Medulla oblongata (tissue), 1 donor: ENCODE data around the gene FAM98C.
"Not testable (repeated sequence)": the region's sequence is repeated elsewhere in the genome, so short reads cannot be mapped to it uniquely, and the experiment has no call there.

ENCODE experiments used
- DNase-seq: peaks from one replicate; pipeline ENCODE4 v3.0.0-alpha.2; 2015; ENCODE audit errors: extremely low spot score

Gene FAM98C

DNA sequence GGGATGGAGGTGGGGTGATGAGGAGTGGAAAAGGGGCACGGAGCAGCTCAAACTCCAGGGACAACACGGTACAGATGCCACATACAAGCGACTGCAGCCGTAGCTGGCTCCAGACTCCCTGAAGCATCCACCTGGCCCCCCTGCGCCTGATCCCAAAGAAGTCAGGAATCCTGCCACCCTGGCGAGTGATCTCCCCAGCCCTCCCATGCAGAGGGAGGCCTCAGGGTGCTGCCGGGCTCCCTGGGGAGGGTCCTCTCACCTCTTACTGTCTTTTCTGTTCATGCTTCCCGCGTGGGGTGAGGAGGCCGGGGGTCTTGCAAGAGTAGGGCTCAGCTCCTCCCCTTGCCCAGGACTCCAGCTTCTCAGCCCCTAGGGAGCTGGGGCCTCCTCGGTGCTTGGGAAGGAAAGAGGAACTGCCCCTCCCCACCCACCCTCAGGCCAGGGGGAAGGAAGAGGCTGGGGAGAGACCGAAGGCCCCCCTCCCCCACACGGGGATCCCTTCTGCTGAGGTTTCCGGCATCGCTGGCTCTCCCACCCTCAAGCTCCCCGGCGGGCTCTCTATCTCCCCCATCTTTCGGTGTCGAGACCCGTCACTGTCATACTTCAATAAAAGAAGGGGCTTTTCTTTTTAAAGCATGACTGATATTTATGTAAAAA, 23.0 kb downstream of the FAM98C start, which contains the start of gene RASGRP4:
RASGRP4 (minus strand) TSS at position 410 of the 657 bp plus-strand sequence; CDS start at position 282, 128 bp downstream.
- peak; percentile 45 for DNase-seq

DNA sequence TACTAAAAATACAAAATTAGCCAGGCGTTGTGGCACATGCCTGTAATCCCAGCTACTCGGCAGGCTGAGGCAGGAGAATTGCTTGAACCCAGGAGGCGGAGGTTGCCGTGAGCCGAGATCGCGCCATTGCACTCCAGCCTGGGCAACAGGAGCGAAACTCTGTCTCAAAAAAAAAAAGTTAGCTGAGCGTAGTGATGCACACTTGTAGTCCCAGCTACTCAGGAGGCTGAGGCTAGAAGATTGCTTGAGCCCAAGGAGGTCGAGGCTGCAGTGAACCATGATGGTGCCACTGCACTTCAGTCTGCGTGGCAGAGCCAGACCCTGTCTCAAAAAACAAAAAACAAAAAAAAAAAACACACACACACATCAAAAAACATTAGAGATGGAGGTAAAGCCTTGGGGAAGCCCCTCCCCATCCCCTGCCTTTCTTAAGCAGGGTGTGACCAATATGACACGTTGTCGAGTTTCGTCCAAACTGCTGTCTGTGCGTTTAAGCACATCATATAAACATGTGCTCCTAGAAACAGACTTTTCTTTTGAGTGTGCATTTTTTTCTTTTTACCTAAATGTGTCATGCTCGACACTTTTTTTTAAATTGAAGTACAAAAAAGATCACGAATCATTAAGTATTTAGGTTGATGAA, 24.3 kb downstream of the FAM98C start:
- DNase-seq, result not testable (repeated sequence)

DNA sequence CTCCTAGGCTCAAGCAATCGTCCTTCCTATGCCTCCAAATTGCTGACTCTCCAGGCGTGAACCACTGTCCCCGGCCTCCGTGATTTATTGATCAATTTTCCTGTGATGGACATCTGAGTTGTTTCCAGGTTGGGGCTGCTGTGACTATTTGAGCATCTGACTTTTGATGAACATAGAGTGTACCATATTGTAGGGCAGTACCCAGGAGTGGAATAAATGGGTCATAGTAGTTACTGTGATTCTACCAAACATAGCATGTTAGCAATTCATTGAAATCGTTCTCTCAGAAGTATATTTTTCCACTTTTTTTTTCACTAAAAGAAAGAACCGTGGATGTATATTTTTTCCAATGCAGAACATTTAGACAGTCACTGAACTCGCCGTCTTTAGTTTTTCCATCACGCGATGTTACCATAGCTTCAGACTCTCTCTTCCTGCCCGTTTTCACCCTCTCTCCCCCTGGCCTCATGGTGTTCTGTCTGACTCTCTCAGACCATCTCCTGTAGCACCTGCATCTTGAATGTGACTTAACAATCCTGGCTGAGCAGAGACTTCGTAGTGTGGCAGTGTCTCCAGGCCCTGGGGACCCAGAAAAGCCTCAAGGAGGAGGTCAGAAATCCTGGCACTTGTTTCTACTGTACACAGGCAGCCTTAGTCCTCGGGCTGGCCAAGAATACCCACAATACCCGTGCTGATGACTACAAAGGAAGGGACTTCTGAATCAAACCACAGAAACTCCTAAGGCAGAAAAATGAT, 26.3 kb downstream of the FAM98C start:
- DNase-seq, result no peak

DNA sequence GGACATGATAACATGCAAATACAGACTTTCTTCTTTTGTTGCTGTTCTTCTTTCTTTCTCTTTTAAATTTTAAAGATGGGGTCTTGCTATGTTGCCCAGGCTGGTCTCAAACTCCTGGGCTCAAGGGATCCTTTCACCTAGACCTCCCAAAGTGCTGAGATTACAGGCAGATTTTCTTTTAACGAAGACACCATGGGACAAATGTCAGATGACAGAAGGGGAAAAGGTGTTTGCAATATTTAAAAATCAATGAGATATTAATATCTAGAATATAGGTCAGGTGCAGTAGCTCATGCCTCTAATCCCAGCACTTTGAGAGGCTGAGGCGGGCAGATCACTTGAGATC, 26.9 kb downstream of the FAM98C start:
- no peak for DNase-seq

DNA sequence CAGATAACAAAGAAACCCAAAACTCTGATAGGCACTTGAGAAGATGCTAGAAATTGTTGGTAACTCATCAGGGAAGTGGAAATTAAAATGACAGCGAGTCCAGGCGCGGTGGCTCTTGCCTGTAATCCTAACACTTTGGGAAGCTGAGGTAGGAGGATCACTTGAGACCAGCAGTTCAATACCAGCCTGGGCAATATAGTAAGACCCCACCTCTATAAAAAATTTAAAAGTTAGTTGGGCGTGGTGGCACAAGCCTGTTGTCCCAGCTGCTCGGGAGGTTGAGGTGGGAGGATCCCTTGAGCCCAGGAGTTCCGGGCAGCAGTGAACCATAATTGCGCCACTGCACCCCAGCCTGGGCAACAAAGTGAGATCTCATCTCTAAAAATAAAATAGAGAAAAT, 28.0 kb downstream of the FAM98C start:
- no peak for DNase-seq

DNA sequence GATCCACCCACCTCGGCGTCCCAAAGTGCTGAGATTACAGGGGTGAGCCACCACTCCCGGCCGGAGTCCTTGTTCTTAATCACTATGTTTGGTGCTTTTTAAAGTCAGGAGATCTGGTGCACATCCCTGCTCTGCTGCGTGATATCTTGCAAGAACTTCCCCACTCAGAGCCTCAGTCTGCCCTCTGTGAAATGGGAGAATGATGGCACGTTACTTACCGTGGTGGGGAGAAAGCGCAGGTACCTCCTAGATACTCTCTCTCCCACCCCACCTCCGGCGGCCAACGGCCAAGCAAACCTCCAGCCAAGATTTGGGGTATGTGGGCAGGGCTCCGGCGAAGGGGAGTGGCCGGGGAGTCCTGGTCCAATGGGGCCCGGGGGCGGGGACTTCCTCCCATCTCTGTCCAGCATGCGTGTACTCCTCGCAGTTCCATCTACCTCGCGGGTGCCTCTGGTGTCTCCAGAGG, 30.4 kb downstream of the FAM98C start, which contains the start of gene RYR1:
RYR1 (plus strand) TSS at position 424 of the 466 bp plus-strand sequence. CDS start 139 bp downstream, outside the sequence.
- peak; percentile 64 for DNase-seq

DNA sequence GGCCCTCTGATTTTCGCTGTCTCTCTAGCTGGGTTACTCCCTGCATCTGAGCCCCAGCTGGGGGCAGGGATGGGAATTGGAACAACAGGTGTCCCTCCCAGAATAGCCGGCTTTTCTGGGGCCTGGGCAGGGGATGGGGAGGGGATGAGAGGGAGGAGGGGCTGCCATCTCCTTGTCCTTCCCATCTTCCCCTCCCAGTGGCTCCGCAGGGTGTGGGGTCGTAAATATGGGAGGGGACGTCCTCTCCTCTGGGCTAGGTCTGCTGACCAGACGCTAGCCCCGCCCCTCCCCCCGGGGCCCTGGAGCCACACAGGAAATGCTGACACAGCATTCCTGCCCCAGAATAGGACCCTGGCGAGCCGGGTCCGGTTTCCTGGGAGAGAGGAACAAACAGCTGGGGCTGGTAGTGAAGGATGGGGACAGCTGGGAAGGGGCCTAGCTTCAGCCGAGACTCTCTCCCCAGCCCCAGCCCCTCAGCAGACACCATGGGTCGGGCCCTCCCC, 31.7 kb downstream of the FAM98C start:
- peak; percentile 79 for DNase-seq

DNA sequence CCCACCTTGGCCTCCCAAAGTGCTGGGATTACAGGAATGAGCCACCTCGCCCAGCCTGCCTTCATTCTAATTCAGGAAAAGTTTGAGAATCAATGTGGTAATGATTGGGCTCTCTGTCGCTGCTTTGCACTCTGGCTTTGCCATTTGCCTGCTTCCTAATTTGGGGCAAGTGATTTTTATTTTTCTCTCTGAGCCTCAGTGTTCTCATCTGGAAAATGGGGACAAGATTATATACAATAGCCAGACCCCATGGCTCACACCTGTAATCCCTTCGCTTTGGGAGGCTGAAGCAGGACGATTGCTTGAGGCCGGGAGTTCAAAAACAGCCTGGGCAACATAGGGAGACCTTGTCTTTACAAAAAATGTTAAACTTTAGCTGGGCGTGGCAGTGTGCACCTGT, 34.4 kb downstream of the FAM98C start:
- no peak for DNase-seq

DNA sequence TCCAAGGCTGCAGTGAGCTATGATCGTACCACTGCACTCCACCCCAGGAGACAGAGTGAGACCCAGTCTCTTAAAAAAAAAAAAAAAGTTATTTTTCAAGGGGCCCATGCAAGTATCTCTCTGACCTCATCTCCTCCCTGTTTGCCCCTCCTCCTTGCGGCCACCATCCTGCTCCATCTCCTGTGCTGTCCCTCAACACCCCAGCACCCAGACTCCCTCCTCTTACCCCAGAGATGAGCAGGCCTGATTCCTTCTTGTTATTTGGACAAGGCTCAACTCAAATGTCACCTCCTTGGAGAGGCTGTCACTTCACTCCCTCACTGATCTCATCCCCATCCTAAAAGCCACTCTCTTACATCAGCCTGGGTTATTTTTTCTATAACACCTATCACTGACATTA, 35.0 kb downstream of the FAM98C start:
- DNase-seq, result no peak

DNA sequence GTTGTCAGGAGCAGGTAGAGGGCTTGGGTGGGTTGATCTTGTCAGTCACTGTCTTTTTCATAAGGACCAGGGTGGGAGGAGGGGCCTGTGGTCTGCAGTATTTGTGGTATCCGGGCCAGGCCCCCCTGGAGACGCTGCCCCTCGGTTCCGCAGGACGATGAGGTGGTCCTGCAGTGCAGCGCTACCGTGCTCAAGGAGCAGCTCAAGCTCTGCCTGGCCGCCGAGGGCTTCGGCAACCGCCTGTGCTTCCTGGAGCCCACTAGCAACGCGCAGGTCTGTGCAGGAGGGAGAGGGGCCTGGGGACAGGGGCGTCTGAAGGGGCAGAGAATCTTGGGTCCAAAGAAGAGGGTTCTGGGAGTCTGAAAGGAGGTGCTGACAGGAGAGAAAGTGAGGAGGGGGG, 37.7 kb downstream of the FAM98C start:
- DNase-seq, result no peak

DNA sequence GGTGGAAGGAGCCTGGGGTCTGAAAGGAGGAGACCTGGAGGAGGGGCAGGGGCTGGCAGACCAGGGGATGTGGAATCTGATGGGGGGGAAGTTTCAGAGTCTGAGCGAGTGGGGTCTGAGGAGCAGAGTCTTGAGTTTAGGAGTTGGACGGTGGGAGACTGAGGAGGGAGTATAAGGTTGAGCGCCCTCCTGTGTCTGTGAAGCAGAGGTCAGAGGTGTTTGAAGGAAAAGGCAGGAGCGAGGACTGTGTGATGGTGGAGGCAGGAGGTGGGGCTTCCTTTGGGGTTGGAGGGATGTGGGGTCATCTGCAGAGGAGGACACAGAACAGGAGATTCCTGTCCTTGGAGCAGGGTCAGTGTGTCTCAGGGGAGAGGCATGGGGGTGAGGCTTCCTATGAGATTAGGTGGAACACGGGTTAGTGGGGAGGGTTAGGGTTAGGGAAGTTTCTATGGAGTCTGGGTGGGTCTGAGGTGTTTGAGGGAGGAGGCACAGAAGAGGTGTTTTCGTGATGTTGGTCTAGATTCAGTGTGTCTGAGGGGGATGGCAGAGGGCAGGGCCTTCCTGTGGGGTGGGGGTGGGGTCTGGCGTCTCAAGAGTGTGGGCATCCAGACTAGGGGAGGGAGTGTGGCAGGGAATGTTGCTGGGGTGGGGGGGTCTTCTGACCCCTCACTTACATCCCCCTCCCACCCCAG, 38.9 kb downstream of the FAM98C start:
- DNase-seq, result no peak

DNA sequence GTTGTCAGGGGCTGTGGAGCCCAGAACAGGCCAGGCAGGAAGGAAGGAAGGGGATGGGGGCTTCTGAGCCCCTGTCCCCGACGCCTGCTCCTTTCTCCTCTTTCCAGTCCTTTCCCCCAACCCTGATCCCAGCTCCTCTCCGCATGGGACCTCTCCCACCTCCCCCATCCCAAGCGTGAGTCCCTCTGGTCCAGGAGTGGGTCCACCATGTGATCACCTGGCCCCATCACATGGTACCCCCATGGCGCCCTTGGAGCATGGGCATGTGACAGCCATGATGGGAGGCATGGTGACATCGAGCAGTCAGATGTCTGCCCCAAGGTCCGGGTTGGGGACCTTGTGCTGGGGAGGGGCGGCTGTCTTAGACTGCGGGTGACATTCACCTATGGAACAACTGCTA, 39.8 kb downstream of the FAM98C start:
- no peak for DNase-seq

DNA sequence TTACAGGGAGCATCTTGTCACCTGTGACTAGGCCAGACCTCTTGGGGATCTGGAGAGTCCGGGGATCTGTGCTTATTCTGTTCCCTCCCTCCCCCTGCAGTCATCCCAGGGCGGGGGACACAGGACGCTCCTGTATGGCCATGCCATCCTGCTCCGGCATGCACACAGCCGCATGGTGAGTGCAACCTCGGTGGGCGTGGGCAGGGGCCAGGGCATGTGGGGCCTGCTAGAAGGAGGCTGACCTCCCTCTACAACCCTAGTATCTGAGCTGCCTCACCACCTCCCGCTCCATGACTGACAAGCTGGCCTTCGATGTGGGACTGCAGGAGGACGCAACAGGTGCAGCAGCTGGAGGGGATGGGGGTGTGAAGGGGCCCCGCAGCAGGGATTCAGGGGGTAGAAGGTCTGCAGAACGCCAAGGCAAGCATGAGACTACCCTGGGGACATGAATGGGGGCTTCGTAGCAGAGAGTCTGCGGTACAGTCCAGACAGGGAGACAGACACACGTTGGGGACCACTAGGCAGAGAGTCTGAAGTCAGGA, 40.6 kb downstream of the FAM98C start:
- DNase-seq, result no peak

DNA sequence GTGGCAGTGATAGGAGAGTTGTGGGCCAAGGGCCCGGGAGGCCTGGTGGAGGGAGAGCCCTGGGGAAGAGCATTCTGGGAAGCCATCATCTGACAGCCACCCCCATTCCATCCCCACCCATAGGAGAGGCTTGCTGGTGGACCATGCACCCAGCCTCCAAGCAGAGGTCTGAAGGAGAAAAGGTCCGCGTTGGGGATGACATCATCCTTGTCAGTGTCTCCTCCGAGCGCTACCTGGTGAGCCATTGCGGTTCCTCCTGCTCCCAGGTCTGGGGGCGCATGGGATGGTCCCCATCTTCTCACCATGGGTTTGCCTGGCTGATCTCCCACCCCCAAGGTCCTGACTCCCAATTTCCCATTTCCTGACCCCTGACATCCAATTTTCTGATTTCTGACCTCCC, 41.1 kb downstream of the FAM98C start:
- DNase-seq, result no peak

DNA sequence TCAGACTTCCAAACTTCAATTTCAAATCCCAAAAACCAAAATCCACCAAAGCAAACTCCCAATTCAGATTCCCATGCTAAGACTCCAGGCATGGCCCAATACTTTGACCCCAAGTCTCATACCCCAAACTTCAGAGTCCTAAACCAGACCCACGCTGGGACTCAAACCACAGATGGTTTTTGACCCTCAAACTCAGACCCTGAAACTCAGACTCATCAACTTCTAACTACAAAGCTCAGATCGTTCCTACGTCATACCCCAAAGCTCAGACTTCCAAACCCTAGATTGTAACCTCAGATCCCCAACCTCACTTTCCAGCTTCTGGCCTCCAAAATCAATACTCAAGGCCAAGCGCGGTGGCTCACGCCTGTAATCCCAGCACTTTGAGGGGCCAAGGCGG, 42.5 kb downstream of the FAM98C start:
- no peak for DNase-seq

DNA sequence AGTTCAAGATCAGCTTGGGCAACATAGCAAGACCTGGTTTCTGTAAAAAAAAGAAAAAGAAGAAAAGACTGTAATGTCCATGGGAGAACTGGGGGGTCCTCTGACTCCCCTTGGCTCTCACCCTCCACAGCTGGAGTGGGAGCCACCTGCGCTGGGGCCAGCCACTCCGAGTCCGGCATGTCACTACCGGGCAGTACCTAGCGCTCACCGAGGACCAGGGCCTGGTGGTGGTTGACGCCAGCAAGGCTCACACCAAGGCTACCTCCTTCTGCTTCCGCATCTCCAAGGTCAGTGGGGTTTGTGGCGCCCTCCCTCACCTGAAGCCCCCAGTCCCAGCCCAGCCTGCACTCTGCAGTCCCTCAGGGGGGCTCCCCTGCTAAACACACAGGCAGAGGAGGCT, 45.3 kb downstream of the FAM98C start:
- DNase-seq, result no peak

DNA sequence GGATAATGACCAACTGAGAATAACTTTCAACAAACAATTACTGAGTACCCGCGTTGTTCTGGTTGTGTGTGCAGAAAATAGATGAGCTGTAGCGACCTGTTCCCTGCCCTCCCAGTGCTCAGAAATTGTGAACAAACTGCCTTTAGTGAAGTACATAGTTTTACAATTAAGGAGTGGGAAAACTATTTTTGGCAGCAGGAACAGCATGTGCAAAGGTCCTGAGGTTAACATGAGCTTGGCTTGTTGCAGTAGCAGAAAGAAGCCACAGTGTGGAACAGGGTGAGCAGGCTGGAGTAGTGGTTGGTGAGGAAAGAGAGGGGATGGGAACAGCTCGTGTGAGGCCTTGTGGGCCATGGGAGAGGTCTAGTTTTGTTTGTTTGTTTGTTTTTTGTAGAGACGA, 46.6 kb downstream of the FAM98C start:
- DNase-seq, result no peak

DNA sequence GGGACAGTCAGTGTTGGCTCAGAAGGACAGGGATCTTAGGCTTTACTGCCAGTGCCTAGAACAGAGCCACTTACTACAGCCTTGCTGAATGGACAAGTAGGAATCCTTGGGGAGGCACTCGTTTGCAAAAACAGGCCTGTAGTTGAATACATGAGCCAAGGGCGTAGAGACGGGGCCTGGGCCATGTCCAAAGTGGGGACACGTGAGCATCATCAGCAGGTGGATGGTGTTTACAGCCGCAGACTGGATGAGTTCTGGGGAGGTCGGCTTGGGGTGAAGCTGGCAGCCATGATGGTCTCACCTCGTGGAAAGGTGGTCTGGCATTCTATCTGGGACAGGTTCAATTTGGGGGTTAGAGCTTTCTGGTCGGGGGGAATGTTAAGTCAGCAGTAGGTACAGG, 48.1 kb downstream of the FAM98C start:
- no peak for DNase-seq

DNA sequence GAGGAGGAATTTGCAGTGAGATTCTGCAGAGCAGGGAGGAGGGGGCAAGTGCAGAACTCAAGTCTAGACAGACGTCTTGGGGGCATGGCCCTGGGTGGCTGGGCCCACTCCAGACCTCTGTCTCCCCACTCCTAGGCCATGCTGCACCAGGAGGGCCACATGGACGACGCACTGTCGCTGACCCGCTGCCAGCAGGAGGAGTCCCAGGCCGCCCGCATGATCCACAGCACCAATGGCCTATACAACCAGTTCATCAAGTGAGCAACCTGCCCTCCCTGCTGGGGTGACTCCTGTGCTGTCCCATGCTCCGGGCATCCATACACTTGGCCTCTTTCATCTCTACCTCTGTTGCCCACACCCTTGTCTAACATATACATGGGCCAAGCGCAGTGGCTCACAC, 48.7 kb downstream of the FAM98C start:
- no peak for DNase-seq

DNA sequence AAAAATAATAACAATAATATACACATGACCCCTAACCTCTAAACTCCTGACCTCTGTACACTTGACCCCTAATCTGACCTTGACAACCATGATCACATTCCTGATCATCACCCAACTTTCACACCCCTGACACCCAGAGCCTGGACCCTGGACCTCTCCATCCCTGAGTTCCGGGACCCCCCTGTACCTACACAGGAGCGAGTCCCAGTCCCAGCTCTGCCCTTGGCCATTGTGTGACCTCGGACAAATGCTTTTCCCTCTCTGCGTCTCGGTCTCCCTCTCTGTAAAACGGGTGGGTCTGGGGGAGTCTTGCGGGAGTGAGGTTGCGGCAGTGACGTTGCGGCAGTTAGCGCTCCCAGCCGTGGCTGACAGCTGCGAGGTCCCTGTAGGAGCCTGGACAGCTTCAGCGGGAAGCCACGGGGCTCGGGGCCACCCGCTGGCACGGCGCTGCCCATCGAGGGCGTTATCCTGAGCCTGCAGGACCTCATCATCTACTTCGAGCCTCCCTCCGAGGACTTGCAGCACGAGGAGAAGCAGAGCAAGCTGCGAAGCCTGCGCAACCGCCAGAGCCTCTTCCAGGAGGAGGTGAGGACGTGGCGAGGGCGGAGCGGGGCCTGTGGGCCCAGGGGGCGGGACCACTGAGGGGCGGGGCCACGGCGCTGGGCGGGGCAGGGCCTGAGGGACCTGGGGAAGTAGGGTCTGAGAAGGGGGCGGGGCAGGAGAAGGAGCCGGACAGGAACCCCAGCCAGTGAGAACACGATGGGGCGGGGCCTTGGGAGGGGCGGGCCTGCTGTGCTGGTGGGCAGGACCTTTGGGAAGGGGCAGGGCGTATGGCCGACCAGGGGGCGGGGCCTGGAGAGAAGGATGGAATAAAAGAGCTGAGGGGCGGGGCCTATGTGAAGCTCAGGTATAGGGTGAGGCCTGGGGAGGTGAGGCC, 49.8 kb downstream of the FAM98C start:
- no peak for DNase-seq

DNA sequence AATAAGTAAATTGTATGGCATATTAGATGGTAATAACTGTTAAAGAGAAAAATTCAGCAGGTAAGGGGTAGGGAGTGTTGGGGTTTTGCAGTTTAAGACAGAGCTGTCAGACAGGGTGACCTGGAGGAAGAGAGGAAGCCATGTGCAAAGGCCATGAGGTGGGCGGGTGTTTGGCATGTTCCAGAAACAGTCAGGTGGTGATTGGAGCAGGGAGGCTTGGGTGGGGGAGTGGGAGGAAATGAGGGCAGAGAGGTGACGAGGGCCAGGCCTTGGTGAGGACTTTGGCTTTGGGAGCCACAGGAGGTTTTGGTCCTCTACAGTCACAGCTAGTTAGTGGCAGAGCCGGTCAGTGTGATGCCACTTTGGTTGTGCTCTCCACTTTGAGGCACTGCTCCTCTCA, 50.7 kb downstream of the FAM98C start:
- no peak for DNase-seq
